Endodermal cell (in vitro differentiated cells): ENCODE results near the gene LRRC17. TPM values are rescaled to one million over a fixed set of nuclear protein-coding genes. Genes with fewer than 3 reads are reported as not detected.

Source experiments
- DNase-seq: peaks from one replicate; pipeline ENCODE4 v3.0.0-alpha.2; 2017
- H3K27ac ChIP-seq: 2 replicates; pipeline ENCODE4 v1.5.1; 2013; ENCODE audit warnings: mild to moderate bottlenecking, low read depth, low read length, moderate library complexity
- H3K27me3 ChIP-seq: 2 replicates; pipeline ENCODE4 v1.6.1; 2013; ENCODE audit warnings: mild to moderate bottlenecking, low read length, moderate library complexity; ENCODE audit not compliant: insufficient read depth, control insufficient read depth, poor library complexity, severe bottlenecking
- H3K36me3 ChIP-seq: 2 replicates; pipeline ENCODE4 v1.7.0; 2013; ENCODE audit warnings: mild to moderate bottlenecking, low read length, moderate library complexity; ENCODE audit not compliant: control insufficient read depth, insufficient read depth
- H3K4me1 ChIP-seq: one replicate; pipeline ENCODE4 v1.7.0; 2013; ENCODE audit warnings: low read length; ENCODE audit not compliant: control insufficient read depth, insufficient read depth
- H3K4me3 ChIP-seq: 2 replicates; pipeline ENCODE4 v1.5.1; 2013; ENCODE audit warnings: mild to moderate bottlenecking, low read length, moderate library complexity
- H3K9ac ChIP-seq: 2 replicates; pipeline ENCODE4 v1.6.1; 2013; ENCODE audit warnings: mild to moderate bottlenecking, low read length, moderate library complexity; ENCODE audit not compliant: poor library complexity, severe bottlenecking; ENCODE audit errors: extremely low read depth
- H3K9me3 ChIP-seq: 2 replicates; pipeline ENCODE4 v1.6.1; 2013; ENCODE audit warnings: mild to moderate bottlenecking, low read length, moderate library complexity; ENCODE audit not compliant: control insufficient read depth
- H3K27ac Mint-ChIP-seq: 2 replicates; pipeline ENCODE4 v1.8.0; 2020; ENCODE audit warnings: mixed read lengths
- H3K27me3 Mint-ChIP-seq: 2 replicates; pipeline ENCODE4 v1.8.0; 2021; ENCODE audit warnings: mild to moderate bottlenecking, mixed read lengths; ENCODE audit not compliant: insufficient read depth
- H3K36me3 Mint-ChIP-seq: 2 replicates; pipeline ENCODE4 v1.8.0; 2020; ENCODE audit warnings: low read depth, mixed read lengths
- H3K4me1 Mint-ChIP-seq: 2 replicates; pipeline ENCODE4 v1.8.0; 2020; ENCODE audit warnings: mixed read lengths
- H3K4me3 Mint-ChIP-seq: 2 replicates; pipeline ENCODE4 v1.8.0; 2020; ENCODE audit warnings: mild to moderate bottlenecking, moderate library complexity, mixed read lengths
- H3K9me3 Mint-ChIP-seq: 2 replicates; pipeline ENCODE4 v1.8.0; 2020; ENCODE audit warnings: mild to moderate bottlenecking, mixed read lengths
- WGBS, 2 experiments: methylation state at CpG; one replicate each; pipeline versions ENCODE4 v1.1.5 to v1.1.7; 2013; ENCODE audit warnings: missing lambda C conversion rate in 2 of 2, mixed read lengths in 1 of 2; ENCODE audit not compliant: insufficient coverage in 1 of 2, insufficient read length in 1 of 2; 5-methylcytosine and 5-hydroxymethylcytosine counted together
- total RNA-seq, 2 donors: library from RNA; stranded (reverse); fragmentation: NEBNext Ultra II Directional in 1 of 2; extraction: Animal tissue kit (Norgen Biotek cat#: 25700) in 1 of 2; gene quantifications; 2 replicates in 1 of 2; 3 replicates in 1 of 2; pipeline ENCODE4 v1.2.1, GENCODE V29; 2021
- TF ChIP-seq, protein P1 (sequence below): fragments of 200-600 bp; sonication (generic); conservative IDR thresholded peaks from 2 replicates; pipeline ENCODE4 v1.5.0; 2021; ENCODE audit warnings: antibody characterized with exemption, mild to moderate bottlenecking

LRRC17 gene
- total RNA-seq, 2 donors from 2014 or later: 0.18 to 0.53 TPM

DNA sequence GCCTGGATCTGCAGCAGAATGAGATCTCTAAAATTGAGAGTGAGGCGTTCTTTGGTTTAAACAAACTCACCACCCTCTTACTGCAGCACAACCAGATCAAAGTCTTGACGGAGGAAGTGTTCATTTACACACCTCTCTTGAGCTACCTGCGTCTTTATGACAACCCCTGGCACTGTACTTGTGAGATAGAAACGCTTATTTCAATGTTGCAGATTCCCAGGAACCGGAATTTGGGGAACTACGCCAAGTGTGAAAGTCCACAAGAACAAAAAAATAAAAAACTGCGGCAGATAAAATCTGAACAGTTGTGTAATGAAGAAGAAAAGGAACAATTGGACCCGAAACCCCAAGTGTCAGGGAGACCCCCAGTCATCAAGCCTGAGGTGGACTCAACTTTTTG lies 21.4 kb downstream of the LRRC17 start:
- TF ChIP-seq, protein P1, sequence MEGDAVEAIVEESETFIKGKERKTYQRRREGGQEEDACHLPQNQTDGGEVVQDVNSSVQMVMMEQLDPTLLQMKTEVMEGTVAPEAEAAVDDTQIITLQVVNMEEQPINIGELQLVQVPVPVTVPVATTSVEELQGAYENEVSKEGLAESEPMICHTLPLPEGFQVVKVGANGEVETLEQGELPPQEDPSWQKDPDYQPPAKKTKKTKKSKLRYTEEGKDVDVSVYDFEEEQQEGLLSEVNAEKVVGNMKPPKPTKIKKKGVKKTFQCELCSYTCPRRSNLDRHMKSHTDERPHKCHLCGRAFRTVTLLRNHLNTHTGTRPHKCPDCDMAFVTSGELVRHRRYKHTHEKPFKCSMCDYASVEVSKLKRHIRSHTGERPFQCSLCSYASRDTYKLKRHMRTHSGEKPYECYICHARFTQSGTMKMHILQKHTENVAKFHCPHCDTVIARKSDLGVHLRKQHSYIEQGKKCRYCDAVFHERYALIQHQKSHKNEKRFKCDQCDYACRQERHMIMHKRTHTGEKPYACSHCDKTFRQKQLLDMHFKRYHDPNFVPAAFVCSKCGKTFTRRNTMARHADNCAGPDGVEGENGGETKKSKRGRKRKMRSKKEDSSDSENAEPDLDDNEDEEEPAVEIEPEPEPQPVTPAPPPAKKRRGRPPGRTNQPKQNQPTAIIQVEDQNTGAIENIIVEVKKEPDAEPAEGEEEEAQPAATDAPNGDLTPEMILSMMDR: no peak
- Histone ChIP-seq H3K9ac (no peak overlapping the region), H3K27ac (peak overlapping the region; percentile 62), H3K27me3 (no peaks in the 10 kb centered on the region), H3K36me3 (no peaks in the 10 kb centered on the region), H3K9me3 (no peaks in the 10 kb centered on the region), H3K4me3 (no peak overlapping the region), H3K4me1 (peaks cover 17% of the 10 kb centered on the region)
- Mint-ChIP-seq H3K4me3 (no peak overlapping the region), H3K9me3 (no peaks in the 10 kb centered on the region), H3K4me1 (peaks cover 34% of the 10 kb centered on the region), H3K27ac (no peak overlapping the region), H3K36me3 (no peaks in the 10 kb centered on the region), H3K27me3 (peaks cover 2% of the 10 kb centered on the region)
- no peak for DNase-seq
- 82% methylated on average over 8 of the region's 8 CpGs for WGBS, 2 experiments

DNA sequence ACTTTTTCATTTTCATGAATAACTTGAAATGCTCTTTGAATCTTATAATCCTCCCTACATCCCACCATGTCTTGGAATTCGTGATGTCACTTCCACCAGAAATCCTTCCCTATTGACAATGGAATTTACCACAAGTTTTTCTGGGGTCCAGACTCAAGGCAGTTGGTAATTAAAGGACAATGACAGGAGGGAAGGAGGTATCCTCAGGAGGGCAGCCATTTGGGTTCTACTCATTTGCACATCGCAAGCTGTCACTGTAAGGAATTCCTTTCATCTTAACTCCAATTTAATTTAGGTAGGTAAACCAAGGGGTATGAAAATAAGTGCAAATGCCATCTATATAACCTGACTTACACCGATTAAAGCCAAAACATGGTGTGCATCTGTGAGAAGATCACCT lies 21.9 kb downstream of the LRRC17 start:
- H3K4me1 Mint-ChIP-seq: peaks cover 34% of the 10 kb centered on the region
- peaks cover 17% of the 10 kb centered on the region for H3K4me1 ChIP-seq
- H3K4me3 Mint-ChIP-seq: no peak overlapping the region
- TF ChIP-seq, protein P1: no peak
- no peaks in the 10 kb centered on the region for H3K9me3 ChIP-seq
- H3K4me3 ChIP-seq: no peak overlapping the region
- peaks cover 2% of the 10 kb centered on the region for H3K27me3 Mint-ChIP-seq
- no peak overlapping the region for H3K9ac ChIP-seq
- no peaks in the 10 kb centered on the region for H3K36me3 ChIP-seq
- no peaks in the 10 kb centered on the region for H3K36me3 Mint-ChIP-seq
- WGBS, 2 experiments: 41% methylated on average over 3 of the region's 3 CpGs; no CpG with 5 or more reads in 1 of the 2 experiments
- DNase-seq: peak; percentile 62
- no peak overlapping the region for H3K27ac ChIP-seq
- H3K9me3 Mint-ChIP-seq: no peaks in the 10 kb centered on the region
- H3K27ac Mint-ChIP-seq: no peak overlapping the region
- H3K27me3 ChIP-seq: no peaks in the 10 kb centered on the region

DNA sequence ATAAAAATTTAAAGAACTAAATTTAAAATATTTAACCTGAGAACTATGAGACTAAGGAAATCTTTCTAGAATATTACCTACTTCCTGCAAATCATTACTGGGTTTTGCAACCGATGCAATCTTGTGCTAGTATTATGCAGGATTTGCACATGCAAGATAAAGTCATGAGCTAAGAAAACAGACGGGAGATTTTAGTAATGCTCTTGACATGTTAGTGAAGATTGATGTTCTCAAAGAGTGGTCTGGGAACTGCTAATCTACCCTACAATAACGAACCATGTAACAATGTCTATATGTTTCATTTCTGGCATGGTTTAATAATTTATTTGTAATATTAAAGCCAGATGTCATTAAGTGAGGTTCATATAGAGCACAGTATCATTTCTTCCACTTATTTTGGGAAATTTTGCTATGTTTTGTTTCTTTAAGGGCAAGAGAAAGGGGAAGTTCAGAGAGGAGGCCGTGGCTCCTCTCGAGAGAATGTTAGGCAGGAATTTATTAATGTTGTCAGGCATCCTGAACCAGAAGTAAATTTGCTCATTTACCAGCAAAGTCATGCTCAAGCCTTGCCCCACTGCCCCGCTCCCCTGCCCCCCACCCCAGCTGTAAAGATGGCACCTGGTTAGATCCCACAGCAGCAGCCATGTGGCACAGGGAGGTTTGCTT lies 22.8 kb downstream of the LRRC17 start:
- DNase-seq: no peak
- H3K27me3 ChIP-seq: no peaks in the 10 kb centered on the region
- peaks cover 2% of the 10 kb centered on the region for H3K27me3 Mint-ChIP-seq
- no peaks in the 10 kb centered on the region for H3K36me3 ChIP-seq
- no peak overlapping the region for H3K9ac ChIP-seq
- TF ChIP-seq, protein P1: no peak
- no peaks in the 10 kb centered on the region for H3K36me3 Mint-ChIP-seq
- H3K4me3 ChIP-seq: no peak overlapping the region
- 88% methylated on average over 5 of the region's 6 CpGs; no CpG with 5 or more reads in 1 of the 2 experiments for WGBS, 2 experiments
- H3K4me1 ChIP-seq: peaks cover 17% of the 10 kb centered on the region
- no peak overlapping the region for H3K27ac ChIP-seq
- no peaks in the 10 kb centered on the region for H3K9me3 ChIP-seq
- H3K9me3 Mint-ChIP-seq: no peaks in the 10 kb centered on the region
- peaks cover 34% of the 10 kb centered on the region for H3K4me1 Mint-ChIP-seq
- H3K27ac Mint-ChIP-seq: no peak overlapping the region
- no peak overlapping the region for H3K4me3 Mint-ChIP-seq
